Liver (tissue), 3 donors: ENCODE measurements around the gene RAC2.

Source experiments
- FOXA2 ChIP-seq: IDR thresholded peaks from 2 replicates; pipeline ENCODE4 v1.6.1; 2016; ENCODE audit warnings: antibody characterized with exemption
- GABPA ChIP-seq, 2 donors: IDR thresholded peaks in 1 of 2; conservative IDR thresholded peaks in 1 of 2; 2 replicates each; pipeline ENCODE4 v1.6.1; 2016; ENCODE audit warnings: antibody characterized with exemption in 2 of 2, mild to moderate bottlenecking in 1 of 2, moderate library complexity in 1 of 2
- JUND ChIP-seq, 2 donors: IDR thresholded peaks; 2 replicates each; pipeline ENCODE4 v1.6.1; 2016; ENCODE audit warnings: antibody characterized with exemption in 2 of 2
- RAD21 ChIP-seq, 2 donors: IDR thresholded peaks; 2 replicates each; pipeline ENCODE4 v1.6.1; 2016; ENCODE audit warnings: antibody characterized with exemption in 2 of 2, mild to moderate bottlenecking in 2 of 2
- SP1 ChIP-seq: IDR thresholded peaks from 2 replicates; pipeline ENCODE4 v1.6.1; 2018; ENCODE audit warnings: antibody characterized with exemption, mild to moderate bottlenecking
- TAF1 ChIP-seq: conservative IDR thresholded peaks from 2 replicates; pipeline ENCODE4 v1.6.1; 2016; ENCODE audit warnings: antibody characterized with exemption, mild to moderate bottlenecking
- YY1 ChIP-seq: IDR thresholded peaks from 2 replicates; pipeline ENCODE4 v1.6.1; 2016; ENCODE audit warnings: antibody characterized with exemption, mild to moderate bottlenecking
- TF ChIP-seq, protein P1 (sequence below): fragments of 150-350 bp; IDR thresholded peaks from 2 replicates; pipeline ENCODE4 v1.5.1; 2017; ENCODE audit warnings: improper control_type of control experiment, low read depth, low read length; ENCODE audit not compliant: missing input control
- TF ChIP-seq, protein P2 (sequence below): IDR thresholded peaks from 2 replicates; pipeline ENCODE4 v1.6.1; 2016; ENCODE audit warnings: antibody characterized with exemption, mild to moderate bottlenecking
- donor health status: healthy.
- donor health status: healthy.

DNA sequence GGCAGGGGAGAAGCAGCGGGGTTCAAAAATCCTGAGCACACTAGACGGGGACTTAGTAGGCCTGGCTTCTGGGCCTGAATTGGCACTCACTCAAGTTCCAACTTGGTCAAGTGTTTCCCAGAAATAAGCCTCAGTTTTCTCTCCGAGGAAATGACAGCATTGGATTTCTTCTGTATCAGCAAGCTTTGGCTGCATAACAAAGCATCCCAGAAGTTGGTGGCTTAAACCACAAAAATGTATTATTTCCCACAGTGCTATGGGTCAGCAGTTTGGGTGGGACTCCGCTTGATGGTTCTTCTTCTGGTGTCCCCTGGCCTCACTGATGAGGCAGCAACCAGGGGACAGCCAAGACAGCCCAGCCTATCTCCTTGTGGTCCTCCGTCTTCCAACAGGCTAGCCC, 36.6 kb upstream of the RAC2 start:
- TF ChIP-seq, protein P1, sequence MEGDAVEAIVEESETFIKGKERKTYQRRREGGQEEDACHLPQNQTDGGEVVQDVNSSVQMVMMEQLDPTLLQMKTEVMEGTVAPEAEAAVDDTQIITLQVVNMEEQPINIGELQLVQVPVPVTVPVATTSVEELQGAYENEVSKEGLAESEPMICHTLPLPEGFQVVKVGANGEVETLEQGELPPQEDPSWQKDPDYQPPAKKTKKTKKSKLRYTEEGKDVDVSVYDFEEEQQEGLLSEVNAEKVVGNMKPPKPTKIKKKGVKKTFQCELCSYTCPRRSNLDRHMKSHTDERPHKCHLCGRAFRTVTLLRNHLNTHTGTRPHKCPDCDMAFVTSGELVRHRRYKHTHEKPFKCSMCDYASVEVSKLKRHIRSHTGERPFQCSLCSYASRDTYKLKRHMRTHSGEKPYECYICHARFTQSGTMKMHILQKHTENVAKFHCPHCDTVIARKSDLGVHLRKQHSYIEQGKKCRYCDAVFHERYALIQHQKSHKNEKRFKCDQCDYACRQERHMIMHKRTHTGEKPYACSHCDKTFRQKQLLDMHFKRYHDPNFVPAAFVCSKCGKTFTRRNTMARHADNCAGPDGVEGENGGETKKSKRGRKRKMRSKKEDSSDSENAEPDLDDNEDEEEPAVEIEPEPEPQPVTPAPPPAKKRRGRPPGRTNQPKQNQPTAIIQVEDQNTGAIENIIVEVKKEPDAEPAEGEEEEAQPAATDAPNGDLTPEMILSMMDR: no peak
- TF ChIP-seq, protein P2, sequence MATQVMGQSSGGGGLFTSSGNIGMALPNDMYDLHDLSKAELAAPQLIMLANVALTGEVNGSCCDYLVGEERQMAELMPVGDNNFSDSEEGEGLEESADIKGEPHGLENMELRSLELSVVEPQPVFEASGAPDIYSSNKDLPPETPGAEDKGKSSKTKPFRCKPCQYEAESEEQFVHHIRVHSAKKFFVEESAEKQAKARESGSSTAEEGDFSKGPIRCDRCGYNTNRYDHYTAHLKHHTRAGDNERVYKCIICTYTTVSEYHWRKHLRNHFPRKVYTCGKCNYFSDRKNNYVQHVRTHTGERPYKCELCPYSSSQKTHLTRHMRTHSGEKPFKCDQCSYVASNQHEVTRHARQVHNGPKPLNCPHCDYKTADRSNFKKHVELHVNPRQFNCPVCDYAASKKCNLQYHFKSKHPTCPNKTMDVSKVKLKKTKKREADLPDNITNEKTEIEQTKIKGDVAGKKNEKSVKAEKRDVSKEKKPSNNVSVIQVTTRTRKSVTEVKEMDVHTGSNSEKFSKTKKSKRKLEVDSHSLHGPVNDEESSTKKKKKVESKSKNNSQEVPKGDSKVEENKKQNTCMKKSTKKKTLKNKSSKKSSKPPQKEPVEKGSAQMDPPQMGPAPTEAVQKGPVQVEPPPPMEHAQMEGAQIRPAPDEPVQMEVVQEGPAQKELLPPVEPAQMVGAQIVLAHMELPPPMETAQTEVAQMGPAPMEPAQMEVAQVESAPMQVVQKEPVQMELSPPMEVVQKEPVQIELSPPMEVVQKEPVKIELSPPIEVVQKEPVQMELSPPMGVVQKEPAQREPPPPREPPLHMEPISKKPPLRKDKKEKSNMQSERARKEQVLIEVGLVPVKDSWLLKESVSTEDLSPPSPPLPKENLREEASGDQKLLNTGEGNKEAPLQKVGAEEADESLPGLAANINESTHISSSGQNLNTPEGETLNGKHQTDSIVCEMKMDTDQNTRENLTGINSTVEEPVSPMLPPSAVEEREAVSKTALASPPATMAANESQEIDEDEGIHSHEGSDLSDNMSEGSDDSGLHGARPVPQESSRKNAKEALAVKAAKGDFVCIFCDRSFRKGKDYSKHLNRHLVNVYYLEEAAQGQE: no peak
- TF ChIP-seq SP1: no peak
- TF ChIP-seq RAD21 (IDR thresholded peaks at IDR 0.05): no peak
- TF ChIP-seq GABPA (IDR thresholded peaks at IDR 0.05 in 1 of 2, conservative IDR thresholded peaks at IDR 0.05 in 1 of 2): no peak
- no peak for TF ChIP-seq TAF1
- TF ChIP-seq FOXA2: no peak
- no peak for TF ChIP-seq JUND (IDR thresholded peaks at IDR 0.05)
- TF ChIP-seq YY1: no peak
